ENCODE measurements around the gene FBXO2.

Gene FBXO2

DNA sequence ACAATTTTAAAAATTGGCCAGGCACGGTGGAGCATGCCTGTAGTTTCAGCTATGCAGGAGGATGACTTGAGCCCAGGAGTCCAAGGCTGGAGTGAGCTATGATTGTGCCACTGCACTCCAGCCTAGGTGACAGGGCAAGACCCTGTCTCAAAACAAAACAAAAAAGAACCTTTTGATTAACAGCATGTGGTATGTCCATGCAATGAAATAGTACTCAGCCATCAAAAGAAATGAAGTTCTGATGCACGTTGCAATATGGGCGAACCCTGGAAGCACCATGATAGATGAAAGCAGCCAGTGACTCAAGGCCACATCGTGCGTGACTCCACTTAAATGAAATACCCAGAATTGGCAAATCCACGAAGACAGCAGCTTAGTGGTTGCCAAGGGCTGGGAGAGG, 47.5 kb downstream of the FBXO2 start:
- no peak overlapping the region for H3K4me3 ChIP-seq (ENCODE audit: low read depth, low read length)
- TF ChIP-seq, protein P1, sequence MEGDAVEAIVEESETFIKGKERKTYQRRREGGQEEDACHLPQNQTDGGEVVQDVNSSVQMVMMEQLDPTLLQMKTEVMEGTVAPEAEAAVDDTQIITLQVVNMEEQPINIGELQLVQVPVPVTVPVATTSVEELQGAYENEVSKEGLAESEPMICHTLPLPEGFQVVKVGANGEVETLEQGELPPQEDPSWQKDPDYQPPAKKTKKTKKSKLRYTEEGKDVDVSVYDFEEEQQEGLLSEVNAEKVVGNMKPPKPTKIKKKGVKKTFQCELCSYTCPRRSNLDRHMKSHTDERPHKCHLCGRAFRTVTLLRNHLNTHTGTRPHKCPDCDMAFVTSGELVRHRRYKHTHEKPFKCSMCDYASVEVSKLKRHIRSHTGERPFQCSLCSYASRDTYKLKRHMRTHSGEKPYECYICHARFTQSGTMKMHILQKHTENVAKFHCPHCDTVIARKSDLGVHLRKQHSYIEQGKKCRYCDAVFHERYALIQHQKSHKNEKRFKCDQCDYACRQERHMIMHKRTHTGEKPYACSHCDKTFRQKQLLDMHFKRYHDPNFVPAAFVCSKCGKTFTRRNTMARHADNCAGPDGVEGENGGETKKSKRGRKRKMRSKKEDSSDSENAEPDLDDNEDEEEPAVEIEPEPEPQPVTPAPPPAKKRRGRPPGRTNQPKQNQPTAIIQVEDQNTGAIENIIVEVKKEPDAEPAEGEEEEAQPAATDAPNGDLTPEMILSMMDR (IDR thresholded peaks at IDR 0.05; ENCODE audit: low read depth, low read length, missing control alignments), result no peak
- in situ Hi-C loops (cut with HindIII; ENCODE audit: low pct_ligation_motif_present, low sequenced_read_pairs), result no loop called here
- no peak for DNase-seq
- no peaks in the 10 kb centered on the region for H3K36me3 ChIP-seq (replicated peaks)
- H3K27ac ChIP-seq, result no peak overlapping the region
- no peaks in the 10 kb centered on the region for H3K27me3 ChIP-seq (replicated peaks)

DNA sequence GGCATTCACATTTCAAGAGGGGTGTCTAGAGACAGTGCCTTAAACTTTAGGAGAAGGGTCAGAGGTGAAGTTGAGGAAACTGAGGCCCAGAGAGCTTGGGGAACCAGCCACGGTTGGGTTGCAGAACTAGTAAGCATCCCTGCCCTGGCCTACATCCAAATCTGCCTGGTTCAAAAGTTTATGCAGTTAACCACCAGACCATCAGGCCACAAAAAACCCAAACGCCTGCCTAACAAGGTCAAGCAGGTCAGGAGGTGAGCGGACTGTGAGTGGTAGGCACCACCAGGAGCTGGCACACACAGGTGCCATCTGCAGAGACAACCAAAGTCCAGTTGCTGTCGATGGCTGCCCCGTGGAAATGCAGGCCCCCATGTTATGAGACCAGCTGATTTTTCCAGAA, 51.2 kb downstream of the FBXO2 start:
- Histone ChIP-seq H3K27ac (no peak overlapping the region), H3K4me3 (ENCODE audit: low read depth, low read length) (no peak overlapping the region), H3K27me3 (replicated peaks) (no peaks in the 10 kb centered on the region), H3K36me3 (replicated peaks) (no peaks in the 10 kb centered on the region)
- in situ Hi-C loops (cut with HindIII; ENCODE audit: low pct_ligation_motif_present, low sequenced_read_pairs), result no loop called here
- TF ChIP-seq, protein P1 (IDR thresholded peaks at IDR 0.05; ENCODE audit: low read depth, low read length, missing control alignments), result no peak
- no peak for DNase-seq

DNA sequence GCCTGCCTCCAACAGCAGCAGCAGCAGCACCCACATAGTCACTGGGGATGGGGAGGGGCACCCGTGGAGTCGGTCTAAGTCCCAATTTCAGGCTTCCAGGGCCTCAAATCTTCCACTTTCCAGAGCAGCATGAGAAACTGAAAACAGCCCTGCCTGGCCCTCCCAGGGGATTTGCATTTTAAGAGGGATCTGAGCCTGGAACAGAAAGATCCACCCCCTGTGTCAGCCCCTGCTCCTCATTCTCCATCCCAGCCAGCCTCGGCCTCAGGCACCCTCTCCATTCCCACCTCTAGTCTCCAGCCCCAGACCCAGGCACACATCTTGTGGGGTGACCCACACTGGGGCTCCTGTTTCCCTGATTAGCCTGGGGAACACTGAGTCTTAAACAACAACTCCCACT, 51.8 kb downstream of the FBXO2 start:
- in situ Hi-C loops (cut with HindIII; ENCODE audit: low pct_ligation_motif_present, low sequenced_read_pairs), result no loop called here
- H3K36me3 ChIP-seq (replicated peaks), result no peaks in the 10 kb centered on the region
- H3K27me3 ChIP-seq (replicated peaks), result no peaks in the 10 kb centered on the region

DNA sequence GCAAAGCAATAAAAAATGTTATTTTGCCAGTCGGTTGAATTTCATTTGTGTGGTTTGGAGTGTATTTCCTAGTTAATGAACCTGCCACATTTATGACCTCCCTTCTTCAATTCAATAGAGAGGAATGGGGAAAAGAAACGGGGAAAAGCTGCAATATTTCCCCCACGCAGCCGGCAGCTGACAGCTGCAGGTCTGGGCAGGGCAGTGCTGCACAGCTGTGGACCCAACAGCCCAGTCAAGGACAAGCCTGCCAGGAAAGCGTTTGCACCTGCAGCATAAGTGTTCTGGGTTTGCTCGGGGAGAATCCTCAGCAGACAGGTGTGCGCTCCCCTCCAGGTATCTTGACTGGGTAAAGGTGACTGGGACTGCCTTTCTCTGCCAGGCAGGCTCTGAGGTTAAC, 53.4 kb downstream of the FBXO2 start:
- in situ Hi-C loops (cut with HindIII; ENCODE audit: low pct_ligation_motif_present, low sequenced_read_pairs), result no loop called here
- H3K27me3 ChIP-seq (replicated peaks), result no peaks in the 10 kb centered on the region

More for the DNA sequence above, 51.8 kb downstream of the FBXO2 start:
- no peak for DNase-seq
- TF ChIP-seq, protein P1 (IDR thresholded peaks at IDR 0.05; ENCODE audit: low read depth, low read length, missing control alignments), result no peak
- no peak overlapping the region for H3K27ac ChIP-seq
- no peak overlapping the region for H3K4me3 ChIP-seq (ENCODE audit: low read depth, low read length)

DNA sequence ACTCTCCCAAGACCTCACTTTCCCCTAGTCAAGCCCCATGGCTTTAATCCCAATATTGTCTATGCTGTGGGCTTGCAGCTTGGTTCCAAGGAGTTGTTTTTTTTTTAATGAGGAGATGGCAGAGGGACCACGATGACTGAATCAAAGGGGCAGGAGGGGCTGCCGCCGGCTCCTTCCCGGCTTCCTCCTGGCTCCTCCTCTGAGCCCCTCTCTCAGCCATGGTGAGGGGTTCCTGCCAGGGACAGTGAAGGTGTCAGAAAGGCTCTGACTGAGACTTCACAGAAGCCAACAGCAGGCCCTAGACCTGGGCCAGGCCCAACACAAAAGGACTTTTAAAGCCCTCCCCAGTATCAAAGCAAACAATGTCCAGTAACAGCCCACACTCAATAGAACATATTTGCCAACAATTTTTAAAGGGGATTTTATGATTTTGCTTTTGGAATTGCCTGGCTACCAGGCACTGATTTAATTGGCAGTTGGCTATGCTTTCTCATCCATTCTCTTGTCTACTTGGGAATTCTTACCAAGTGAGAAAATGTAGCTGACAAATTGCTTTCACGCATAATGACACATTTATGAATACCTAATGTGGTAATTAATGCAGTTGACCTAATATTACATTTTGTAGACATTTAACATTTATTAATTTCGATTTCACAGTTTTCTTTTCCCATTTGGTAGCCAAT, 54.2 kb downstream of the FBXO2 start:
- Histone ChIP-seq H3K36me3 (replicated peaks) (no peaks in the 10 kb centered on the region), H3K4me3 (ENCODE audit: low read depth, low read length) (no peak overlapping the region), H3K27me3 (replicated peaks) (no peaks in the 10 kb centered on the region), H3K27ac (no peak overlapping the region)
- no peak for DNase-seq
- TF ChIP-seq, protein P1 (IDR thresholded peaks at IDR 0.05; ENCODE audit: low read depth, low read length, missing control alignments), result no peak
- in situ Hi-C loops (cut with HindIII; ENCODE audit: low pct_ligation_motif_present, low sequenced_read_pairs), result no loop called here

More for the DNA sequence above, 53.4 kb downstream of the FBXO2 start:
- DNase-seq, result no peak
- H3K27ac ChIP-seq, result no peak overlapping the region
- H3K36me3 ChIP-seq (replicated peaks), result no peaks in the 10 kb centered on the region
- no peak overlapping the region for H3K4me3 ChIP-seq (ENCODE audit: low read depth, low read length)
- TF ChIP-seq, protein P1 (IDR thresholded peaks at IDR 0.05; ENCODE audit: low read depth, low read length, missing control alignments), result no peak

DNA sequence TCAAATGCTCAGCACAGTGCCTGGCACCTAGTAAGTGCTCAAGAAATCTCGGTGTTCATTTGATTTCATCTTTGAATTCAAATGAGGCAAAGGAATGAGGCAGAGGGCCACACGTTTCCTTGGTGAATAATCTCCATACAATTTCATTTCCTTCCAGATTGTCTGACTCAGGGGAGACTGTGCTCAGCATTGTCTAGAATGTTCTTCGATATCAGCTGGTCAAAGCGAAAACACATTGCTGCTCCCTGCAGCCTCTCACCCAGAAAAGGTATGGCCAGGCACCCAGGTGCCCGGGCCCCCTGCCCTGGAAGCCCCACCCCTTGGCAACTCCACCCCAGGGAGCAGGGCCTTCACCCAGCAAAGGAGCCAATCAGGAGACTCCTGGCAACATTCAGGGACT, 55.8 kb downstream of the FBXO2 start:
- Histone ChIP-seq H3K27ac (no peak overlapping the region), H3K27me3 (replicated peaks) (no peaks in the 10 kb centered on the region), H3K36me3 (replicated peaks) (no peaks in the 10 kb centered on the region), H3K4me3 (ENCODE audit: low read depth, low read length) (no peak overlapping the region)
- TF ChIP-seq, protein P1 (IDR thresholded peaks at IDR 0.05; ENCODE audit: low read depth, low read length, missing control alignments), result no peak
- no peak for DNase-seq
- in situ Hi-C loops (cut with HindIII; ENCODE audit: low pct_ligation_motif_present, low sequenced_read_pairs), result no loop called here
